AG04449 (cell line): ENCODE data around the gene KANSL1.

Experiments
- CTCF ChIA-PET: fragments of 350-600 bp; formaldehyde crosslinking; extraction: SDS; loops from one replicate; lab custom pipeline; 2021; ENCODE audit warnings: antibody characterized with exemption; lab: Yijun Ruan, JAX
- POLR2A ChIA-PET: fragments of 400-600, 350-600 bp; formaldehyde crosslinking; extraction: SDS; loops from one replicate; lab custom pipeline; 2020; ENCODE audit warnings: antibody characterized with exemption, inconsistent platforms; lab: Yijun Ruan, JAX
- DNase-seq: peaks from one replicate; pipeline ENCODE4 v3.0.0-alpha.2; 2010; ENCODE audit warnings: low read depth, low spot score
- H3K4me3 ChIP-seq: 2 replicates; pipeline ENCODE4 v1.5.1; 2011; ENCODE audit warnings: low read depth, mild to moderate bottlenecking, control low read depth, low read length
- CTCF ChIP-seq: IDR thresholded peaks from one replicate; pipeline ENCODE4 v1.5.1; 2011; ENCODE audit warnings: mild to moderate bottlenecking, moderate library complexity, low read length, control low read depth, inconsistent platforms; ENCODE audit not compliant: insufficient read depth; ENCODE audit errors: missing control alignments

Gene KANSL1

GRCh38 chr17:46032909-46033308 lies 160.3 kb downstream of the KANSL1 start:
- ChIA-PET CTCF (interaction anchor here (0.8 to 7.1 kb wide), 6 partner anchors 11 to 180 kb away, joined by 3 to 62 read pairs (median 4); partner anchors contain the start of gene KANSL1), POLR2A (no interaction called here)
- no peak for TF ChIP-seq CTCF
- no peak for DNase-seq
- H3K4me3 ChIP-seq: no peak overlapping the region

- no peak overlapping the region for H3K4me3 ChIP-seq
- ChIA-PET POLR2A (no interaction called here), CTCF (interaction anchor here (1.2 to 7.1 kb wide), 4 partner anchors 10 to 181 kb away, joined by 3 to 62 read pairs (median 14); partner anchors contain the start of gene KANSL1)
- no peak for DNase-seq
- TF ChIP-seq CTCF: no peak
Observed at GRCh38 chr17:46031920-46032319, 161.3 kb downstream of the KANSL1 start.

GRCh38 chr17:46031440-46031839 lies 161.8 kb downstream of the KANSL1 start:
- no peak overlapping the region for H3K4me3 ChIP-seq
- no peak for TF ChIP-seq CTCF
- POLR2A ChIA-PET: no interaction called here
- no peak for DNase-seq
- CTCF ChIA-PET: interaction anchor here (1.1 to 7.1 kb wide), 2 partner anchors 14 to 182 kb away, joined by 3 to 62 read pairs; no protein-coding TSS in a partner anchor

- H3K4me3 ChIP-seq: no peak overlapping the region
- no peak for TF ChIP-seq CTCF
- no peak for DNase-seq
- POLR2A ChIA-PET: no interaction called here
- CTCF ChIA-PET: interaction anchor here (1.1 to 7.1 kb wide), 2 partner anchors 14 to 182 kb away, joined by 3 to 62 read pairs; no protein-coding TSS in a partner anchor
Observed at GRCh38 chr17:46030752-46031151, 162.5 kb downstream of the KANSL1 start.

GRCh38 chr17:46029627-46030026 lies 163.6 kb downstream of the KANSL1 start:
- no peak overlapping the region for H3K4me3 ChIP-seq
- no peak for DNase-seq
- CTCF ChIA-PET: interaction anchor here (0.6 to 1.3 kb wide), 4 partner anchors 13 to 163 kb away, joined by 3 to 10 read pairs (median 4); partner anchors contain the start of gene KANSL1
- TF ChIP-seq CTCF: no peak
- POLR2A ChIA-PET: no interaction called here

GRCh38 chr17:46028981-46029565 lies 164.2 kb downstream of the KANSL1 start:
- no peak overlapping the region for H3K4me3 ChIP-seq
- no peak for TF ChIP-seq CTCF
- no peak for DNase-seq
- CTCF ChIA-PET: interaction anchor here (1.2 to 2.2 kb wide), 7 partner anchors 10 to 164 kb away, joined by 3 to 15 read pairs (median 6); partner anchors contain the start of gene KANSL1
- POLR2A ChIA-PET: no interaction called here
